Neuronal stem cell (in vitro differentiated cells): ENCODE measurements around the gene ZNF669.

ENCODE experiments used
- DNase-seq: peaks from one replicate; pipeline ENCODE4 v3.0.0-alpha.2; 2013; ENCODE audit warnings: low spot score
- H2AFZ ChIP-seq: one replicate; pipeline ENCODE4 v1.6.1; 2013; ENCODE audit warnings: mild to moderate bottlenecking, low read length, inconsistent platforms
- H2AK5ac ChIP-seq: 2 replicates; pipeline ENCODE4 v1.6.1; 2013; ENCODE audit warnings: low read depth, mild to moderate bottlenecking, inconsistent platforms, low read length, moderate library complexity, mixed read lengths
- H2BK120ac ChIP-seq: 2 replicates; pipeline ENCODE4 v1.6.1; 2013; ENCODE audit warnings: low read depth, mild to moderate bottlenecking, inconsistent platforms, low read length, moderate library complexity, mixed read lengths
- H2BK12ac ChIP-seq: one replicate; pipeline ENCODE4 v1.6.1; 2013; ENCODE audit warnings: low read length, inconsistent platforms
- H2BK15ac ChIP-seq: 2 replicates; pipeline ENCODE4 v1.6.1; 2013; ENCODE audit warnings: mild to moderate bottlenecking, low read length, inconsistent platforms, mixed read lengths
- H2BK5ac ChIP-seq: one replicate; pipeline ENCODE4 v1.6.1; 2013; ENCODE audit warnings: inconsistent platforms, mild to moderate bottlenecking, low read length, moderate library complexity
- H3K14ac ChIP-seq: one replicate; pipeline ENCODE4 v1.6.1; 2013; ENCODE audit warnings: low read length, inconsistent platforms
- H3K18ac ChIP-seq: 2 replicates; pipeline ENCODE4 v1.6.1; 2013; ENCODE audit warnings: low read length, inconsistent platforms
- H3K23ac ChIP-seq: 2 replicates; pipeline ENCODE4 v1.6.1; 2013; ENCODE audit warnings: low read depth, mild to moderate bottlenecking, mixed read lengths, low read length, inconsistent platforms; ENCODE audit not compliant: poor library complexity
- H3K27ac ChIP-seq: replicated peaks from 3 replicates; pipeline ENCODE4 v1.5.1; 2013; ENCODE audit warnings: low read length, inconsistent platforms
- H3K27me3 ChIP-seq, 3 experiments: 2 replicates each; pipeline ENCODE4 v1.6.1; 2013; ENCODE audit warnings: low read length in 3 of 3, mild to moderate bottlenecking in 2 of 3, inconsistent platforms in 1 of 3, low read depth in 1 of 3, mixed read lengths in 1 of 3, moderate library complexity in 1 of 3; ENCODE audit not compliant: control insufficient read depth in 3 of 3, insufficient read depth in 3 of 3
- H3K36me3 ChIP-seq, 2 donors: replicated peaks in 1 of 2; 2 replicates each; pipeline ENCODE4 v1.6.1; 2013; ENCODE audit warnings: low read length in 2 of 2; ENCODE audit not compliant: control insufficient read depth in 2 of 2, insufficient read depth in 2 of 2
- H3K4ac ChIP-seq: 2 replicates; pipeline ENCODE4 v1.6.1; 2013; ENCODE audit warnings: inconsistent platforms, mild to moderate bottlenecking, low read length, moderate library complexity
- H3K4me1 ChIP-seq, 2 donors: 1 replicate in 1 of 2; 2 replicates in 1 of 2; pipeline ENCODE4 v1.6.1; 2013; ENCODE audit warnings: low read length in 2 of 2, low read depth in 1 of 2; ENCODE audit not compliant: control insufficient read depth in 2 of 2, insufficient read depth in 1 of 2
- H3K4me2 ChIP-seq: one replicate; pipeline ENCODE4 v1.6.1; 2013; ENCODE audit warnings: mild to moderate bottlenecking, low read length, inconsistent platforms; ENCODE audit not compliant: insufficient read depth, poor library complexity, severe bottlenecking
- H3K4me3 ChIP-seq, 2 donors: 2 replicates each; pipeline ENCODE4 v1.5.1; 2013; ENCODE audit warnings: low read length in 2 of 2, mild to moderate bottlenecking in 2 of 2, inconsistent platforms in 1 of 2, moderate library complexity in 1 of 2
- H3K79me1 ChIP-seq: one replicate; pipeline ENCODE4 v1.6.1; 2013; ENCODE audit warnings: low read depth, mild to moderate bottlenecking, inconsistent platforms, low read length, moderate library complexity
- H3K9ac ChIP-seq: one replicate; pipeline ENCODE4 v1.6.1; 2013; ENCODE audit warnings: mild to moderate bottlenecking, low read depth, low read length, inconsistent platforms; ENCODE audit not compliant: poor library complexity
- H3K9me3 ChIP-seq, 2 donors: replicated peaks in 1 of 2; 2 replicates each; pipeline versions ENCODE3 to v1.6.1; 2013; ENCODE audit warnings: low read length in 2 of 2, mild to moderate bottlenecking in 2 of 2, inconsistent platforms in 1 of 2, low read depth in 1 of 2, mixed read lengths in 1 of 2, moderate library complexity in 1 of 2; ENCODE audit not compliant: control insufficient read depth in 2 of 2, insufficient read depth in 1 of 2
- H4K8ac ChIP-seq: one replicate; pipeline ENCODE4 v1.6.1; 2013; ENCODE audit warnings: low read depth, mild to moderate bottlenecking, inconsistent platforms, low read length, moderate library complexity
- H4K91ac ChIP-seq: one replicate; pipeline ENCODE4 v1.6.1; 2013; ENCODE audit warnings: low read length, low read depth, mild to moderate bottlenecking, inconsistent platforms; ENCODE audit not compliant: poor library complexity
- WGBS, 2 donors: extraction: QIAGEN DNeasy Blood & Tissue Kit; methylation state at CpG; one replicate each; pipeline ENCODE4 v1.1.7; 2013; ENCODE audit warnings: missing lambda C conversion rate in 2 of 2, mixed read lengths in 1 of 2; ENCODE audit not compliant: insufficient read length in 2 of 2, insufficient replicate concordance in 1 of 2; ENCODE audit errors: extremely low coverage in 2 of 2; 5-methylcytosine and 5-hydroxymethylcytosine counted together

Gene ZNF669

GRCh38 chr1:247077213-247077612 is 26.9 kb downstream of the ZNF669 start:
- no peak overlapping the region for H2BK120ac ChIP-seq
- no peak overlapping the region for H2BK5ac ChIP-seq
- H4K91ac ChIP-seq: no peak overlapping the region
- no CpG with 5 or more reads among the region's 3 CpGs for whole genome bisulfite sequencing, 2 donors
- no peak for DNase-seq
- H2AFZ ChIP-seq: no peak overlapping the region
- no peak overlapping the region for H2AK5ac ChIP-seq
- H3K4me1 ChIP-seq: no peaks in the 10 kb centered on the region
- peak overlapping the region in 1 of 2 donors; percentile 83 for H3K4me3 ChIP-seq
- H3K27ac ChIP-seq: no peak overlapping the region
- no peak overlapping the region for H3K4me2 ChIP-seq
- H3K9me3 ChIP-seq: peaks cover 17 to 51% of the 10 kb centered on the region in 2 donors
- H3K4ac ChIP-seq: no peak overlapping the region
- H3K27me3 ChIP-seq: no peaks in the 10 kb centered on the region
- H4K8ac ChIP-seq: no peak overlapping the region
- H3K36me3 ChIP-seq: peaks cover 9 to 29% of the 10 kb centered on the region in 2 donors
- H3K14ac ChIP-seq: no peak overlapping the region
- H3K79me1 ChIP-seq: peaks cover 2% of the 10 kb centered on the region
- H2BK12ac ChIP-seq: no peak overlapping the region
- no peak overlapping the region for H2BK15ac ChIP-seq
- no peak overlapping the region for H3K23ac ChIP-seq
- no peak overlapping the region for H3K9ac ChIP-seq
- no peak overlapping the region for H3K18ac ChIP-seq

GRCh38 chr1:247070645-247071044 is 33.5 kb downstream of the ZNF669 start:
- H2BK120ac ChIP-seq: no peak overlapping the region
- H3K4me2 ChIP-seq: no peak overlapping the region
- no peak overlapping the region for H2BK12ac ChIP-seq
- H3K4me3 ChIP-seq: no peak overlapping the region
- H3K27ac ChIP-seq: no peak overlapping the region
- no peak overlapping the region for H3K4ac ChIP-seq
- DNase-seq: no peak
- H2BK15ac ChIP-seq: no peak overlapping the region
- H3K23ac ChIP-seq: no peak overlapping the region
- no peak overlapping the region for H3K9ac ChIP-seq
- no CpG with 5 or more reads among the region's 3 CpGs for WGBS, 2 donors
- no peak overlapping the region for H2AFZ ChIP-seq
- no peak overlapping the region for H2BK5ac ChIP-seq
- H4K8ac ChIP-seq: no peak overlapping the region
- no peaks in the 10 kb centered on the region for H3K4me1 ChIP-seq
- no peaks in the 10 kb centered on the region for H3K27me3 ChIP-seq
- H3K18ac ChIP-seq: no peak overlapping the region
- H3K9me3 ChIP-seq: peaks cover 25 to 79% of the 10 kb centered on the region in 2 donors
- peaks cover 7% of the 10 kb centered on the region for H3K79me1 ChIP-seq
- H3K14ac ChIP-seq: no peak overlapping the region
- H4K91ac ChIP-seq: no peak overlapping the region
- H2AK5ac ChIP-seq: no peak overlapping the region
- peaks cover 9 to 27% of the 10 kb centered on the region in 2 donors for H3K36me3 ChIP-seq

- no peak overlapping the region for H3K27ac ChIP-seq
- H3K4me1 ChIP-seq: no peaks in the 10 kb centered on the region
- H4K91ac ChIP-seq: no peak overlapping the region
- H2AFZ ChIP-seq: no peak overlapping the region
- peaks cover 7 to 10% of the 10 kb centered on the region in 2 donors for H3K36me3 ChIP-seq
- no peak overlapping the region for H2BK15ac ChIP-seq
- H3K4me2 ChIP-seq: no peak overlapping the region
- no peak overlapping the region for H2BK5ac ChIP-seq
- H3K18ac ChIP-seq: no peak overlapping the region
- H3K4me3 ChIP-seq: no peak overlapping the region
- no peak overlapping the region for H3K4ac ChIP-seq
- peaks cover 15% of the 10 kb centered on the region for H3K79me1 ChIP-seq
- no peak overlapping the region for H3K14ac ChIP-seq
- no peak for DNase-seq
- no peak overlapping the region for H2BK120ac ChIP-seq
- no peak overlapping the region for H2AK5ac ChIP-seq
- no CpG with 5 or more reads among the region's 3 CpGs for WGBS, 2 donors
- no peak overlapping the region for H3K9ac ChIP-seq
- H2BK12ac ChIP-seq: no peak overlapping the region
- no peak overlapping the region for H3K23ac ChIP-seq
- no peaks in the 10 kb centered on the region for H3K27me3 ChIP-seq
- H4K8ac ChIP-seq: no peak overlapping the region
- peaks cover 27 to 77% of the 10 kb centered on the region in 2 donors for H3K9me3 ChIP-seq
Measured at GRCh38 chr1:247064304-247064703, 39.9 kb downstream of the ZNF669 start.

GRCh38 chr1:247060771-247061170 is 43.4 kb downstream of the ZNF669 start:
- no peak overlapping the region for H3K4ac ChIP-seq
- no peak overlapping the region for H3K23ac ChIP-seq
- no peak overlapping the region for H3K4me3 ChIP-seq
- H2BK15ac ChIP-seq: no peak overlapping the region
- no peak overlapping the region for H2AK5ac ChIP-seq
- no peak overlapping the region for H2BK5ac ChIP-seq
- H3K27me3 ChIP-seq: no peaks in the 10 kb centered on the region
- H3K9me3 ChIP-seq: peaks cover 20 to 80% of the 10 kb centered on the region in 2 donors
- no peak overlapping the region for H3K18ac ChIP-seq
- no peaks in the 10 kb centered on the region for H3K4me1 ChIP-seq
- H4K91ac ChIP-seq: no peak overlapping the region
- no peak overlapping the region for H3K27ac ChIP-seq
- H3K14ac ChIP-seq: no peak overlapping the region
- peaks cover 2 to 8% of the 10 kb centered on the region in 2 donors for H3K36me3 ChIP-seq
- H3K4me2 ChIP-seq: no peak overlapping the region
- H2BK120ac ChIP-seq: no peak overlapping the region
- no peak overlapping the region for H2BK12ac ChIP-seq
- no CpG with 5 or more reads among the region's 4 CpGs for WGBS, 2 donors
- H3K79me1 ChIP-seq: peaks cover 10% of the 10 kb centered on the region
- DNase-seq: no peak
- H2AFZ ChIP-seq: no peak overlapping the region
- H4K8ac ChIP-seq: no peak overlapping the region
- H3K9ac ChIP-seq: no peak overlapping the region
